ENCODE results near the gene MMEL1. TPM values are rescaled to one million over a fixed set of nuclear protein-coding genes. Genes with fewer than 3 reads are reported as not detected.

MMEL1 gene
- total RNA-seq, 4 donors from 2014 or later: 2.2 to 2.6 TPM; not detected in 2

DNA sequence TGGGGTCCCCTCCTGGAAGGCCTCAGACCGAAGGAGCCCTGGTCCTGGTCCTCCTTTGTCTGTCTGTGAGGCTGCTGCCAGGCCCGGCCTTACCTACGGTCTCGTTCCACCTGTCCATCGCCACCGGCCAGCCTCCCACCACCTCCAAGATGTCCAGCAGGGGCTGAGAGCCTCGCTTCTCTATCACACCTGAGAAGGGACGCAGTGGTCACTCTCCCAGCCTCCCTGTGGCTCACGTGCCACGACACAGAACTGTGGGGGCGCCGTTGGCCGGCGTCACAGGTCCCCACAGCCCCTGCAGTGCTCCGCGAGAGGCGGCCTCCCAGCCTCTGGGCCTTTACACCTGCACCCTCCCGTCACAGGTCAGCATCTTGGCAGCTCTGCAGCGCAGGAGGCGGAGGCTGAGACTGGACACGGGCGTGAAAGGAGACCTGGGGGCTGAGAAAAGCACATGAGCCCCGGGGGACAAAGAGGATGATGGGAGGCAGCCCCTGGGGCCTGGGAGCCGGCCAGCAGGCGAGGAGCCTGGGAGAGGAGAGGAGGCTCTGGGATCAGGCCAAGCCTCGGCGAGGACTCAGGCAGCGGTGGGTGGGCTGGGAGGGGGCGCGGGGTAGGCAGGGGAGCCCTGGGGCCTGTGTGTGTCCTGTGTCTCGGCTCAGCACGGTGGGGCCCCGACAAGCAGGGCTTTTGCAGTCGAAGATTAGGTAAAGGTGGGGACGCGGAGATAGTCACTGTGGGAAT, 25.8 kb downstream of the MMEL1 start:
- H3K27ac ChIP-seq: no peak overlapping the region
- TF ChIP-seq POLR2A (IDR thresholded peaks at IDR 0.05): no peak
- no peak for TF ChIP-seq POLR2AphosphoS5 (IDR thresholded peaks at IDR 0.05)
- no peak for TF ChIP-seq EP300 (IDR thresholded peaks at IDR 0.05)
- no peak for TF ChIP-seq CTCF (IDR thresholded peaks at IDR 0.05)
- H3K4me3 ChIP-seq: no peak overlapping the region
- peaks cover 48% of the 10 kb centered on the region for H3K27me3 ChIP-seq
- H3K9me3 ChIP-seq: no peaks in the 10 kb centered on the region
- DNase-seq (ENCODE audit: low spot score in 2 of 2): peak; percentile 61 to 73
- 70% methylated on average over 35 of the region's 36 CpGs for WGBS
- H3K36me3 ChIP-seq: no peaks in the 10 kb centered on the region
- H3K4me1 ChIP-seq: peaks cover 9% of the 10 kb centered on the region

DNA sequence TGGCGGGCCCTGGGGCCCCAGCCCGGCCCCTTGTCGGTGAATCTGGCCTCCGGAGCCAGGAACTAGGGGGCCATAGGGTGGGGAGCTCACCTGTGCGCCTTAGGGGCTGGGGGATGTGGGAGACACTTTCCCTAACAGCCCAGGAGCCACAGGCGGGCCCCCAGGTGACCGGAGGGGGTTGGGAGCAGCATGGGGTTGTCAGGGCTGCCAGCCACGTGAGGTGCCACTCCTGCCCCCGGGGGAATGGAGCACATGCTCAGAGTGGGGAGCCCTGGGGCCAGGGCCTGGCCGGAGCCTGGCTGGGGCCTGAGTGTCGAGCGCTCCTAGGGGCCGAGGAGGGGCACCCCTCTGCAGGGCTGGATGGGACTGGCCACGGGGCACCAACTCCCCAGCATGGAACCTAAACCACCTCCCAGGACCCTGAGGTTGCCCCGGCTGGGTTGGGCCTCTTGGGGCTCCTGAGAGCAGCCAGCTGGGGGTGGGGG, 26.4 kb downstream of the MMEL1 start:
- 66% methylated on average over 3 of the region's 15 CpGs for WGBS
- peaks cover 42% of the 10 kb centered on the region for H3K27me3 ChIP-seq
- DNase-seq (ENCODE audit: low spot score in 2 of 2): peak in 1 of 2 donors; percentile 73

GRCh38 chr1:2605509-2606395, 27.1 kb downstream of the MMEL1 start:
- no peak for TF ChIP-seq POLR2A (IDR thresholded peaks at IDR 0.05)
- no peak for TF ChIP-seq EP300 (IDR thresholded peaks at IDR 0.05)
- no peak for TF ChIP-seq POLR2AphosphoS5 (IDR thresholded peaks at IDR 0.05)
- TF ChIP-seq CTCF (IDR thresholded peaks at IDR 0.05): no peak
- Histone ChIP-seq H3K27me3 (peaks cover 35% of the 10 kb centered on the region), H3K9me3 (no peaks in the 10 kb centered on the region), H3K36me3 (no peaks in the 10 kb centered on the region), H3K4me3 (no peak overlapping the region), H3K27ac (no peak overlapping the region), H3K4me1 (peaks cover 4% of the 10 kb centered on the region)
- DNase-seq (ENCODE audit: low spot score in 2 of 2): peak; percentile 56
- WGBS: 85% methylated on average over 27 of the region's 48 CpGs

More for the DNA sequence above, 26.4 kb downstream of the MMEL1 start:
- H3K9me3 ChIP-seq: no peaks in the 10 kb centered on the region
- H3K4me3 ChIP-seq: no peak overlapping the region
- no peak for TF ChIP-seq CTCF (IDR thresholded peaks at IDR 0.05)
- TF ChIP-seq POLR2A (IDR thresholded peaks at IDR 0.05): no peak
- no peak for TF ChIP-seq EP300 (IDR thresholded peaks at IDR 0.05)
- no peak for TF ChIP-seq POLR2AphosphoS5 (IDR thresholded peaks at IDR 0.05)
- no peaks in the 10 kb centered on the region for H3K36me3 ChIP-seq
- peaks cover 9% of the 10 kb centered on the region for H3K4me1 ChIP-seq
- no peak overlapping the region for H3K27ac ChIP-seq

- DNase-seq (ENCODE audit: low spot score in 2 of 2): peak; percentile 59 to 67
- 82% methylated on average over 7 of the region's 14 CpGs for WGBS
- H3K27me3 ChIP-seq: peaks cover 35% of the 10 kb centered on the region
These were observed 27.8 kb downstream of the MMEL1 start for GRCh38 chr1:2604844-2605508.

More at GRCh38 chr1:2604844-2605508, 27.8 kb downstream of the MMEL1 start:
- Histone ChIP-seq H3K9me3 (no peaks in the 10 kb centered on the region), H3K4me1 (no peaks in the 10 kb centered on the region), H3K36me3 (no peaks in the 10 kb centered on the region), H3K27ac (no peak overlapping the region), H3K4me3 (no peak overlapping the region)
- no peak for TF ChIP-seq POLR2A (IDR thresholded peaks at IDR 0.05)
- TF ChIP-seq EP300 (IDR thresholded peaks at IDR 0.05): no peak
- TF ChIP-seq POLR2AphosphoS5 (IDR thresholded peaks at IDR 0.05): no peak
- no peak for TF ChIP-seq CTCF (IDR thresholded peaks at IDR 0.05)

All from suprapubic skin (tissue), 4 donors.